Retinal pigment epithelial cell (primary cell): ENCODE measurements around the gene OTULIN.

ENCODE experiments used
- DNase-seq: peaks from one replicate; pipeline ENCODE4 v3.0.0-alpha.2; 2010; ENCODE audit warnings: low read depth
- H3K4me3 ChIP-seq: 2 replicates; pipeline ENCODE4 v1.5.1; 2011; ENCODE audit warnings: mild to moderate bottlenecking, low read length, control low read depth, moderate library complexity
- CTCF ChIP-seq: conservative IDR thresholded peaks from 2 replicates; pipeline ENCODE4 v1.5.1; 2011; ENCODE audit warnings: low read depth, low read length, control low read depth, inconsistent platforms

OTULIN gene

GRCh38 chr5:14720236-14720923 lies 55.9 kb downstream of the OTULIN start:
- H3K4me3 ChIP-seq: no peak overlapping the region
- DNase-seq: no peak
- TF ChIP-seq CTCF: no peak

- TF ChIP-seq CTCF: no peak
- DNase-seq: no peak
- H3K4me3 ChIP-seq: no peak overlapping the region
Measured at GRCh38 chr5:14721990-14722656, 57.6 kb downstream of the OTULIN start.

GRCh38 chr5:14722923-14723322 lies 58.4 kb downstream of the OTULIN start:
- H3K4me3 ChIP-seq: no peak overlapping the region
- DNase-seq: no peak
- no peak for TF ChIP-seq CTCF

GRCh38 chr5:14723701-14724132 lies 59.2 kb downstream of the OTULIN start:
- no peak for DNase-seq
- H3K4me3 ChIP-seq: no peak overlapping the region
- no peak for TF ChIP-seq CTCF

- TF ChIP-seq CTCF: no peak
Measured at GRCh38 chr5:14724633-14725032, 60.1 kb downstream of the OTULIN start.

GRCh38 chr5:14726066-14726838 lies 61.7 kb downstream of the OTULIN start:
- DNase-seq: no peak
- no peak overlapping the region for H3K4me3 ChIP-seq
- TF ChIP-seq CTCF: no peak

More at GRCh38 chr5:14724633-14725032, 60.1 kb downstream of the OTULIN start:
- DNase-seq: no peak
- H3K4me3 ChIP-seq: no peak overlapping the region
